GM12875 (cell line): ENCODE data around the gene ADAMTS4.
A peak's percentile ranks its signal among the peaks of the same experiment; 100 is the strongest.

Source experiments
- H3K4me3 ChIP-seq: one replicate; pipeline ENCODE4 v1.5.1; 2011; ENCODE audit warnings: low read depth, low read length, control low read depth
- CTCF ChIP-seq: IDR thresholded peaks from 2 replicates; pipeline ENCODE4 v1.5.1; 2011; ENCODE audit warnings: low read depth, mild to moderate bottlenecking, control low read depth, inconsistent platforms, low read length, moderate library complexity, borderline replicate concordance; ENCODE audit not compliant: insufficient read depth

The ADAMTS4 gene

GRCh38 chr1:161158316-161159010 is 40.4 kb downstream of the ADAMTS4 start:
- no peak for TF ChIP-seq CTCF
- no peak overlapping the region for H3K4me3 ChIP-seq

- H3K4me3 ChIP-seq = no peak overlapping the region
- no peak for TF ChIP-seq CTCF
Observed at GRCh38 chr1:161157867-161158266, 41.0 kb downstream of the ADAMTS4 start.

GRCh38 chr1:161153682-161154337 is 45.0 kb downstream of the ADAMTS4 start, which contains the start of gene UFC1:
Gene UFC1 (plus strand): TSS chr1:161153978. CDS start chr1:161153998, 20 bp downstream.
- no peak for TF ChIP-seq CTCF
- peak within 1 kb of the TSS; percentile 57 for H3K4me3 ChIP-seq

- peak overlapping the region; percentile 57 for H3K4me3 ChIP-seq
- no peak for TF ChIP-seq CTCF
Observed at GRCh38 chr1:161153176-161153575, 45.7 kb downstream of the ADAMTS4 start.

DNA sequence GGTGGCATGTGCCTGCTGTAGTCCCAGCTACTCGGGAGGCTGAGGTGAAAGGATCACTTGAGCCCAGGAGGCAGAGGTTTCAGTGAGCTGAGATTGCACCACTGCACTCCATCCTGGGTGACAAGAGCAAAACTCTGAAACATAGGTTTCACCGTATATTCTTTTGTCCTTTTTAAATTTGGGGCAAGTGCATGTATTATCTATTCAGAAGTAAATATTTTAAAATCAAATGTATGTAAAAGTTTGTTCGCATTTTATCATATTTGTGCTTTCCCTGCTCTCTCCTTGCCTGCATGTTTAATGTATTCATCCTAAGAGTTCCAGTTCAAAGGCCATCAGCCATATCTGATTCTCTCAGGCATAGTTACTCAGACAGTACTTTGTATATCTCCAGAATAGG is 53.0 kb downstream of the ADAMTS4 start:
- H3K4me3 ChIP-seq = no peak overlapping the region
- no peak for TF ChIP-seq CTCF

- H3K4me3 ChIP-seq = no peak overlapping the region
- no peak for TF ChIP-seq CTCF
Observed at GRCh38 chr1:161140755-161141400, 58.0 kb downstream of the ADAMTS4 start.
